GM18517 (cell line): Measurements from ENCODE around the gene ARHGEF37.
"Not testable (repeated sequence)": the region's sequence is repeated elsewhere in the genome, so short reads cannot be mapped to it uniquely, and the experiment has no call there.

Source experiments
- ATAC-seq: cut with Tn5 transposase; IDR thresholded peaks from one replicate; pipeline ENCODE4 v1.9.1; 2021; ENCODE audit warnings: mild to moderate bottlenecking, moderate library complexity; ENCODE audit not compliant: unreplicated experiment

Gene ARHGEF37

DNA sequence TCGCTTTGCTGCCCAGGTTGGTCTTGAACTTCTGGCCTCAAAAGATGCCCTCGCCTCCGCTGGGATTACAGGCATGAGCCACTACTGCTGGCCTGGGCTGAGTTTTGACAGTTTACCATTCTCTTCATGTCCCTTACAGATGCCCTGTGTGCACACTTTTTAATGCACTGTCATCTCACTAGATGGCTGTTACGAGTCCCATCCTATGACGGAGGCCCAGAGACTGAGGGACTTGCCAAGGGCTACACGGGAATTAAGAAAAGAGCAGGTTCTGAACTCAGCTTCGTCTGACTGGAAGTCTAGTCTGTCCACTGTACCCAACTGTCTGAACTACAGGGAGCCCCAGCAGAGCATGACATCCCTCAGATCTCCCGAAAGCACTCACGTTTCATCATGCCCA, 63.9 kb downstream of the ARHGEF37 start:
- no peak for ATAC-seq

DNA sequence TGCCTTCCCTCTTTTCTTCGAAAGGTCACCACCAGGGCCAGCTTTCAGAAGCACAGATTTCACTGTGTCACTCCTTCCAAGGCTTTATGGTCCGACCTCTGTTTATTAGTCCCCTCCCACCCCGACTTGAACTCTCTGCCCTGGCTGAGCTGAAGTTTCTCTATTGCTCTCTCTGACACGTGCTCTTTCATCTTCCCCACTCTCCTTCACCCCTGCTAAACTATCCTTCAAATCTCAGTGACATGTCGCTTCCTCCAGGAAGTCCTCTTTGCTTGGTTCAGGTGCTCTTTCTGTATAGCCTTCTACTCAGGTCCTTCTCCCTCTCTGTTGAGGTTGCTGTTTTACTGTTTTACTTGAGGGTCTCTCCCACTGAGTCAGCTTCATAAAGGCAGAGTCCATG, 64.4 kb downstream of the ARHGEF37 start:
- ATAC-seq: no peak

DNA sequence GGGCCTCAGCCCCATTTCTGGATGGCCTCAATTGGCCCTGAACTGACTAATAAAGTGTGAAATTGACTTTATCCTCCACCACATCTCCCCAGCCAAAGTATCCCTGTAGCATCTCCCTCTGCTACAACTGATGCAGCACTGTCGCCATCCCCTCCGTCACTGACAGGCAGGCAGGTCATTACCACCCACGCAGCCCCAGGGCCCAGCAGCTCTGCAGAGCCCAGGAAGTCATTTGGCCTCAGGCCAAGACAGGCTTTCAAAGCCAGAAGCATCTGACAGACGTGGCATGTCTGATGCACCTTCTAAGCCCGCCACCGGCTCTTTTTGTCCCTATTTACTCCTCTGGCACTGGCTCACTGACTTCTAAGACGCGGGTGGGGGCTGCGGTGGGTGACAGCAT, 65.3 kb downstream of the ARHGEF37 start:
- ATAC-seq: no peak

GRCh38 chr5:149647334-149647733, 66.0 kb downstream of the ARHGEF37 start:
- no peak for ATAC-seq

GRCh38 chr5:149648464-149649393, 67.4 kb downstream of the ARHGEF37 start:
- ATAC-seq: not testable (repeated sequence)

DNA sequence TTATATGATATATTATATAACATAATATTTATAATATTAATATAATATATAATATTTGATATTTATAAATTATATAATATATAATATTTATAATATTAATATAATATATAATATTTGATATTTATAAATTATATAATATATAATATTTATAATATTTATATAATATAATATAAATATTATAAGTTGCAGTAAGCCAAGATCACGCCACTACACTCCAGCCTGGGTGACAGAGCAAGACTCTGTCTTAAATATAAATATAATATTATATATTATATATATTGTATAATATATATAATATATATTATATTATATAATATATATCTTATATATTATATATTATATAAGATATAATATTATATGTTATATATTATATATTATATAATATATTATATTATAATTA, 68.4 kb downstream of the ARHGEF37 start:
- not testable (repeated sequence) for ATAC-seq

DNA sequence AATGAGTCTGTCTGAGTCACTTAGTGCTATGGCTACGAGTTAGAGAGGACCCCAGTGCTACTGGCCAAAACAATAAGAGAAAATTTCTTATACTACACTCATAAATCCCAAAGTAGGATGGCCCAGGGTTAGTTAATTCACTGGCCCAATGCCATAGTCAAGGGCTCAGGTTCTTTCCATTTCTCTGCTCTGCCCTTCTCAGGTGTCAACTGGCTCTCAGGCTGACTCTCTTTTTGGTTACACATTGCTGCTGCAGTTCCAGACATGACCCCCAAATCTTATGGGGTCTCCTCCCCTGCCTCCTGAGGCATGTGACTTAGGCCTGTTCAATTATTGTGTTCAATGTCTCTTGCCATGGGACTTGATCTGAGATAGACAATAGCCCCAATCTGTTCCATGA, 70.4 kb downstream of the ARHGEF37 start:
- no peak for ATAC-seq

- no peak for ATAC-seq
Observed at GRCh38 chr5:149652697-149653096, 71.4 kb downstream of the ARHGEF37 start.

DNA sequence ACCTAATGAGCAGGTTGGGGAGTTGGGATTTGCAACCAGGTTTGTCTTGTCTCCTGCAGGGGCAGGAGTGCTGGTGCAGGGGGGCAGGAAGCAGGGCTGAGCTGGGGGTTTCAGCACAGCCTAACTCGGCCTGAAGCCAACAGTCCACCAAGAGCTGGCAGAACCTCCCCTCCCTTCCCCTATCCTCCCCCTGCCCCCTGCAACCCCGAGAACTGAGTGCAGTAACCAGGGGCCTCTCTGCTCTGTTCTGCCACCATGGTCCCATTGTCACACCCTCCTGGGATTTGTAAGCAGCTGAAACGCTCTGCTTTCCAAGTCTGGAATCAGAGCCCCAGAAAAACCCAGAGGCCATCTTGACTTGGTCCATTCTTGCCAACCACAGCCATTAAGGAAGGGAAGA, 72.9 kb downstream of the ARHGEF37 start:
- no peak for ATAC-seq

- no peak for ATAC-seq
Observed at GRCh38 chr5:149654883-149655505, 73.7 kb downstream of the ARHGEF37 start.

DNA sequence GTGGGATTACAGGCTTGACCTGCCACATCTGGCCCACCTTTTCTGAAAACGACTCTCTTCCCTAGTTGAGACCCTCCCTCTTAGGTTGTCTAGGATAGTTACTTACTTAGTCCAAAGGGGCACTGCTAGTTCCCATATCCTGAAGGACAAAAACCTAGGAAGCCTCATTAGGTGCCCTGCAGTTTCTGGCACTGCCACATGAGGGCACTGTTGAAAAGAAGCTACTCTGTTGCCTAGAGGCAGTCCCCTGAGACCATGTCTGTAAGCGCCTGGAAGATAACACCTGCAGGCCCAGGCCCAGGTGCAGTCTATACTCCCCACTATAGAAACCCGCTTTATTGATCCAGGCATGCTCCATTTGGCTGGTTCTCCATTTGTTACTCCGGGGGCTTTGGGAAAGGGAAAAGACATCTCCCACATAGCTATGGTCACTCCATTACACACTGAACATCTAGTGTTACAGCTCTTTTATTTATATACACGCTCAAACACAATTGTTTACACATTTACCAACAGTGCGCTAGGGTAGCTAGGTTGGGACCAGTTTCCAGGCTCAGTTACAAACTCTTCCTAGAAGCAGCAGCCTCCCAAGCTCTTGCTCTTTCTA, 75.4 kb downstream of the ARHGEF37 start:
- ATAC-seq: no peak

DNA sequence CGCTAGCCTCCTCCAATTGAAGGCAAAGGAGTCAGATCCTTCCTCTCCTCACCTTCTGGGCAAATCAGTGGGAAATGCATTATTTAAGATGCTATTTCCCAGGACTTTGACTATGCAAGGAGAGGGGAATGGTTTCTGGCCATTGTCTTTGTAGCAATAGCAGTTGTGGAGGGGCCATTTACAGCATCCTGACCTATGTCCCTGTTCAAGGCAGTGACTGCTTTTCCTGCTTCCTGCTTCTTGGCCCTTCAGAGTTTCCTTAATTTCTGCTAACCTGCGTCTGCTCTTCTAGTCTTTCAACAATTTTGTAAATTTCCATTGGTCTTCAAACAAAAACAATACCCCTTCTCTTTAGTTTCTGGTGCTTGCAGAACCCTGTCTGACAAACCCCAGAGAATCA, 76.0 kb downstream of the ARHGEF37 start:
- no peak for ATAC-seq

DNA sequence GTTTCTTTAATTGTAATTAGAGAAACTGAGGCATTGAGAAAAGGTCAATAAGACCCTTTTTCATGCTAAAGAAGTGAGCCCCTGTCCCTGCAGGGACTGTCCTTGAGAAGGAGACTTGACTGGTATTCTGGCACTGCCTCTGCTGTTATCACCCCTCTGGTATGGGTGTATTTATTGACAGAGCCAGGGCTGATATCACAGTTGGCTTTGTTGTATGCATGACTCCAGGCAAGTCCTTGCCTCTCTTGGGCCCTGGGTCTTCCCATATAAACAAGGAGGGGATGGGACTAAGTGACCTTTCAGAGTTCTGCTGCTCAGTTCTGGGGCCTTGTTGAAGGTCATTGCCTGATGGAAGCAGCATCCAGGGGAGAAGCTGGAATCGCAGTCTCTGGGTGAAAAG, 77.0 kb downstream of the ARHGEF37 start:
- ATAC-seq: no peak

- no peak for ATAC-seq
Observed at GRCh38 chr5:149664083-149664482, 82.8 kb downstream of the ARHGEF37 start.

DNA sequence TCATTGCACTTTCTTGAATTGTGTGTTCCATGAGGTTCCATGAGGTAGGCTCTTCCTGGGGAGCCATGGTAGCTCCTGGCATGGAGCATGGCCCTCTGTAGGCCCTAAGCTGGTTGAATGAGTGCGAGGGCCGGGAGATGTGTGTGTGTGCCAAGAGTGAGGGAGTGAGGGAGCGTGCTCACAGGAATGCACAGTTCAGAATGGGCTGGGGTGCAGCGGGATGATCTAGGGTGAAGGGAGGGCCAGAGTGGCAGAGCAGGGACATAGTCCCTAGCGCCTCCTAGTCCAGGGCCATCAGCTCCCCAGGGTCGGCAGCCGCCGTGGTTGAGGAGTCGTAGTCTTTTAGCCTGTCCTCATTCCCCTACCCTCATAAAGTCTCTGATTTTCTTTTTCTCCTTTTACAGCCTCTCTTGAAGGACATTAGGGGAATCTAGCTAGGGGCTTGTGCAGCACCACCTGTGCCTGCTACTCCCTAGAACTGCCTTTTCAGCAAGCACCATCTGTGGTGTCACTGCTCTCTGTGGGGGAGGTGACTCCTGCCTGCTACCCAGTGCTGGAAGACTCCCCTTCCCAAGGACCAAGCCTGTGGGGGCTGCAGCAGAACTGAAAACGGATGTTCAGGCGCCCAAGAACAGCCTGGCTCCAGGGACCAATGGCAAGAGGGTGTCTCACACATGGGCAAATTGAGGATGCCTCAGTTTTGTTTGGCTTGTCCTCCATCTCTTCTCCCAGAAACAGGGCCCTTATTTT, 83.5 kb downstream of the ARHGEF37 start:
- ATAC-seq: no peak

DNA sequence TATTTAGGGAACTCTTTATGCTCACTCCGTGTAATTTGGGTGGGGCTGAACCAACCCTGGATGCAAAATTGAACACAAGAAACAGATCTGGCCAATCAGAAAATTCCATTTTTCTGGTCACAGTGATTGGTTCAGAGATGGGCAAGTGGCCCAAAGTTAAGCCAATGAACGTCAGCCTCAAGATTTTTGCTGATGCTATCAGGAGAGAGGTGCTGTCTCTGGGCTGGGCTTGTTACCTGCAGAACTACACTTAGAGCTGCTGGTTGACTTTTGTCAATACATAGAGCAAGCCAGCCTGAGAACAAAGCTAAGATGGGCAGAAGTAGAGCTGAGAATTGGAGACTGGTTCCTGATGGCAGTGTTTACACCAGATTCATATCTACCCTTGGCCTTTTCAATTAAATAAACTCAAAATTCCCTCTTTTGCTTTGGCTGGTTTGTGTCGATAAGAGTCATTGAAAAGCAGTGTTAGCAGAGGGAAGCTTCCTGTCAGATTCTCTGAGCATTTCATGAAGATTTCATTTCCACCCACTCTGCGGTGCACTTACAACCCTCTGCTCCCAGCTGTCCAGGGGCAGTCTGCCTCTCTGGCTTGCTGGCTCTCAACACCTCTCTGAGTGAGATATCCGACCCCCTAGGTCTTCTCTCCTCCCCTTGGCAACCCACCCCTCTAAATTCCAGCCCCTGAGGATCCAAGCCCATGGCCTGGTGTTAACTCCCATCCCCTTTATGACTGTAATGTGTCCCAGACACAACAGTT, 84.3 kb downstream of the ARHGEF37 start:
- ATAC-seq: no peak

- no peak for ATAC-seq
Observed at GRCh38 chr5:149666212-149666852, 85.0 kb downstream of the ARHGEF37 start.

DNA sequence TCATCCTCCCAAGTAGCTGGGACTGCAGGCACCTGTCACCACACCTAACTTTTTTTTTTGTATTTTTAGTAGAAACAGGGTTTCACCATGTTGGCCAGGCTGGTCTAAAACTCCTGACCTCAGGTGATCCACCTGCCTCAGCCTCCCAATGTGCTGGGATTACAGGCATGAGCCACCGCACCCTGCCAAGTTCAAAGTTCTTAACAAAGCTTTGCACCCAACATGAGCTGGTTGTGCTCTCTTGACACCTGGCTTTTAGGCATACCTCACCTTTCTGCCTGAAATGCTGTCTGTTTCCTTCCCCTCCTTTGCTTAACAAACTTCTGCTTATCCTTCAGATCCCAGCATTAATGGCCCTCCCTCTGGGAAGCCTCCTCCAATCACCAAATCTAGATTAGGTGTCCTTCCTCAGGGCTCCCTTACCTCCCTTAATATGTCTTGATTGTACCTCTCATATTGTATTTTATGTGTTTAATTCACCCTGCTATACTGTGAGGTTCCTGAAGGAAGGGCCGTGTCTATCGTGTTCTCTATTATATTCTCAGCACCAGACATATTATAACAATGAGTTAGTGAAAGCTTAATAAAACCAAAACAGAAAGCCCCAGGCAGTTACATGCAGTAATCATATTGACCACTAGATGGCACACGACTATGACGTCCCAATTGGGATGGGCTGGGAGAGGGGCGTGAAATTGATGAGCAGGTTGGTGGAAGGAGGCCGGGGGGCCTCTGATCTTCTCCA, 86.0 kb downstream of the ARHGEF37 start:
- ATAC-seq: no peak

DNA sequence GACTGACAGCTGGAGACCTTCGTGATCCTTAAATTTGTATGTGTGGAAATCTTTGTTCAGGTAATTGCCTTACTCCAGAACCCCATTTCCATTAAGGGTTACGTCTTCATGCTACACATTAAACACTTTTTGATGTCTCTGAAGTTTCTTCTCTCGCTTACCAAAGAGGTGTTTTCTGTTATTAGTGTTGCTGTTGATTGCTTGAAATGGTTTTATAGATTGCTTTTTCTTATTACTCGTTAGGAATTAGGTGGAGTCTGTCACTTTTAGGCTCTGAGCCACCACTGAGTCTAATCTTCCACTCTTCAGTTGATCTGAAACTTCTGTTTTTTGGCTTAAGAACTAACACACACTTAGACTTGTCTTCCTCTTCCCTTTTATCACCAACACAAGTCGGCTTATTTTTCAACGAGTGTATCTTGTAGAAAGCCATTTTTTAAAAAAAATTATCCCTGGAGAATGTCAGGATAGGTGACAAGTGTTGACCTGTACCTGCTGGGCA, 86.6 kb downstream of the ARHGEF37 start:
- ATAC-seq: no peak
